Neural cell (in vitro differentiated cells): ENCODE results near the gene COL6A3. TPM values are rescaled to one million over a fixed set of nuclear protein-coding genes. Genes with fewer than 3 reads are reported as not detected.

Experiments used
- H2AFZ ChIP-seq: fragments of 200-600, 300-800 bp; sonication (generic), shearing (Covaris generic); 2 replicates; pipeline ENCODE4 v1.6.0; 2014; ENCODE audit warnings: low read depth, mild to moderate bottlenecking, antibody characterized with exemption, low read length, moderate library complexity
- H3F3A ChIP-seq: fragments of 200-600 bp; shearing (Covaris generic); 2 replicates; pipeline ENCODE4 v1.6.1; 2016; ENCODE audit warnings: mild to moderate bottlenecking, moderate library complexity, mixed read lengths, antibody characterized with exemption, low read length; ENCODE audit not compliant: insufficient read depth, poor library complexity, severe bottlenecking
- H3K27ac ChIP-seq: fragments of 200-600, 300-800 bp; sonication (generic), shearing (Covaris generic); 2 replicates; pipeline ENCODE4 v1.5.1; 2014; ENCODE audit warnings: mild to moderate bottlenecking, low read length, moderate library complexity
- H3K27me3 ChIP-seq: fragments of 300-800, 200-600 bp; sonication (generic), shearing (Covaris generic); 2 replicates; pipeline ENCODE4 v1.6.0; 2014; ENCODE audit warnings: mild to moderate bottlenecking, low read depth, low read length, moderate library complexity; ENCODE audit not compliant: insufficient read depth
- H3K36me3 ChIP-seq: fragments of 300-800, 200-600 bp; sonication (generic), shearing (Covaris generic); 2 replicates; pipeline ENCODE4 v1.5.1; 2014; ENCODE audit warnings: mild to moderate bottlenecking, antibody characterized with exemption, low read length, moderate library complexity; ENCODE audit not compliant: insufficient read depth
- H3K4me2 ChIP-seq: fragments of 300-800, 200-600 bp; sonication (generic), shearing (Covaris generic); 2 replicates; pipeline ENCODE4 v1.6.0; 2014; ENCODE audit warnings: mild to moderate bottlenecking, low read length
- H3K4me3 ChIP-seq: fragments of 300-800, 200-600 bp; sonication (generic), shearing (Covaris generic); 2 replicates; pipeline ENCODE4 v1.5.1; 2014; ENCODE audit warnings: mild to moderate bottlenecking, low read length, moderate library complexity
- H3K79me2 ChIP-seq: fragments of 200-600 bp; shearing (Covaris generic); replicated peaks from 2 replicates; pipeline ENCODE4 v1.6.0; 2014; ENCODE audit warnings: mild to moderate bottlenecking, low read length, moderate library complexity; ENCODE audit not compliant: insufficient read depth
- H3K9ac ChIP-seq: fragments of 300-800, 200-600 bp; sonication (generic), shearing (Covaris generic); 2 replicates; pipeline ENCODE4 v1.6.1; 2016; ENCODE audit warnings: mild to moderate bottlenecking, low read length, mixed read lengths
- H3K9me2 ChIP-seq: fragments of 200-600 bp; shearing (Covaris generic); 2 replicates; pipeline ENCODE4 v1.6.1; 2016; ENCODE audit warnings: mild to moderate bottlenecking, low read length, mixed read lengths; ENCODE audit not compliant: insufficient read depth
- H3K9me3 ChIP-seq: fragments of 200-600, 300-800 bp; sonication (generic), shearing (Covaris generic); 2 replicates; pipeline ENCODE4 v1.6.1; 2016; ENCODE audit warnings: mild to moderate bottlenecking, mixed run types, low read length, moderate library complexity, mixed read lengths
- H4K20me1 ChIP-seq: fragments of 200-600 bp; shearing (Covaris generic); 2 replicates; pipeline ENCODE4 v1.6.1; 2016; ENCODE audit warnings: mild to moderate bottlenecking, mixed run types; ENCODE audit not compliant: insufficient read depth
- EP300 ChIP-seq: fragments of 450-650 bp; conservative IDR thresholded peaks from 2 replicates; pipeline ENCODE4 v1.6.1; 2014; ENCODE audit warnings: antibody characterized with exemption, mild to moderate bottlenecking, moderate library complexity; ENCODE audit not compliant: poor library complexity, severe bottlenecking
- EZH2 ChIP-seq: fragments of 200-600, 300-800 bp; shearing (Covaris generic), sonication (generic); IDR thresholded peaks from 2 replicates; pipeline ENCODE4 v1.6.1; 2014; ENCODE audit warnings: antibody characterized with exemption, low read length, borderline replicate concordance, mild to moderate bottlenecking; ENCODE audit not compliant: insufficient read depth, poor library complexity, severe bottlenecking
- MXI1 ChIP-seq: fragments of 450-650 bp; conservative IDR thresholded peaks from 2 replicates; pipeline ENCODE4 v1.6.1; 2014; ENCODE audit warnings: antibody characterized with exemption, mild to moderate bottlenecking; ENCODE audit not compliant: poor library complexity, severe bottlenecking
- POLR2AphosphoS5 ChIP-seq: IDR thresholded peaks from 2 replicates; pipeline ENCODE4 v1.6.1; 2012
- RAD21 ChIP-seq: fragments of 450-650 bp; conservative IDR thresholded peaks from 2 replicates; pipeline ENCODE4 v1.6.1; 2014; ENCODE audit warnings: antibody characterized with exemption, mild to moderate bottlenecking, moderate library complexity
- SMC3 ChIP-seq: fragments of 450-650 bp; conservative IDR thresholded peaks from 2 replicates; pipeline ENCODE4 v1.6.1; 2014; ENCODE audit warnings: antibody characterized with exemption, mild to moderate bottlenecking, moderate library complexity; ENCODE audit not compliant: poor library complexity
- TAF1 ChIP-seq: IDR thresholded peaks from 2 replicates; pipeline ENCODE4 v1.6.1; 2012; ENCODE audit warnings: low read depth
- polyA plus RNA-seq: library from polyadenylated mRNA; depleted of rRNA; stranded (reverse); fragments of >200 nt; gene quantifications from 2 replicates; pipeline ENCODE4 v1.2.3, GENCODE V29; 2014
- TF ChIP-seq, protein P1 (sequence below): fragments of 450-650 bp; IDR thresholded peaks from 2 replicates; pipeline ENCODE4 v1.5.1; 2014; ENCODE audit warnings: antibody characterized with exemption, mild to moderate bottlenecking, moderate library complexity; ENCODE audit not compliant: poor library complexity, severe bottlenecking
- TF ChIP-seq, protein P2 (sequence below): IDR thresholded peaks from 2 replicates; pipeline ENCODE4 v1.6.1; 2012; ENCODE audit warnings: borderline replicate concordance

COL6A3 gene
- polyA plus RNA-seq, 1 donor from 2014 or later, result 0.05 TPM

DNA sequence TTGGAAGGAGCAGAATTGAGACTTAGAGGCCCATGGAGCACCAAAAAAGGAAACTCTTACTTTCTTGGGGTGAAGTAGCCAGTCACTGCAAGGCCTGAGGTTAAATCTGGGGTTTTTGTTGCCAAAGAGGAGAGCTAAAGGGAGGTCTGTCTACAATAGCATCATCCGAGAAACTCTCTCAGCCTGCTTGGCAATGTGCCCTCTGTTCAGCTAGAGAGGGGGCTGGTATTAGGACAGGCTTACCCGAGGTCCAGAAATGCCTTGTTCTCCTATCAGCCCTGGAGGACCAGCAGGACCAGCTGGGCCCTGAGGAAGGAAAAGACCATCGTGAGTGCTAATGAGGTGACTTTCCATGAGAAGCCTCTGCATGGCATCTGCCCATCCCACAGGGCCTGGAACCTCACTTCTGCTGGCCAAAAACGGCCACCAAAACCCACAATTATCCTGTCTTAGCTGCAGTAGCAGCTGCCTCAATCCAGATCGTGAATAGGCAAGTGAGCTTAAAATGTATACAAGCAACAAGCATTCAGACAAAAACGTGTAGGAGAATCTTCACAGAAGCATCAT is 61.6 kb downstream of the COL6A3 start:
- TF ChIP-seq POLR2AphosphoS5 (no peak), SMC3 (no peak), RAD21 (no peak), TAF1 (no peak), EP300 (no peak), EZH2 (no peak), MXI1 (no peak)
- TF ChIP-seq, protein P1, sequence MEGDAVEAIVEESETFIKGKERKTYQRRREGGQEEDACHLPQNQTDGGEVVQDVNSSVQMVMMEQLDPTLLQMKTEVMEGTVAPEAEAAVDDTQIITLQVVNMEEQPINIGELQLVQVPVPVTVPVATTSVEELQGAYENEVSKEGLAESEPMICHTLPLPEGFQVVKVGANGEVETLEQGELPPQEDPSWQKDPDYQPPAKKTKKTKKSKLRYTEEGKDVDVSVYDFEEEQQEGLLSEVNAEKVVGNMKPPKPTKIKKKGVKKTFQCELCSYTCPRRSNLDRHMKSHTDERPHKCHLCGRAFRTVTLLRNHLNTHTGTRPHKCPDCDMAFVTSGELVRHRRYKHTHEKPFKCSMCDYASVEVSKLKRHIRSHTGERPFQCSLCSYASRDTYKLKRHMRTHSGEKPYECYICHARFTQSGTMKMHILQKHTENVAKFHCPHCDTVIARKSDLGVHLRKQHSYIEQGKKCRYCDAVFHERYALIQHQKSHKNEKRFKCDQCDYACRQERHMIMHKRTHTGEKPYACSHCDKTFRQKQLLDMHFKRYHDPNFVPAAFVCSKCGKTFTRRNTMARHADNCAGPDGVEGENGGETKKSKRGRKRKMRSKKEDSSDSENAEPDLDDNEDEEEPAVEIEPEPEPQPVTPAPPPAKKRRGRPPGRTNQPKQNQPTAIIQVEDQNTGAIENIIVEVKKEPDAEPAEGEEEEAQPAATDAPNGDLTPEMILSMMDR, result no peak
- TF ChIP-seq, protein P2, sequence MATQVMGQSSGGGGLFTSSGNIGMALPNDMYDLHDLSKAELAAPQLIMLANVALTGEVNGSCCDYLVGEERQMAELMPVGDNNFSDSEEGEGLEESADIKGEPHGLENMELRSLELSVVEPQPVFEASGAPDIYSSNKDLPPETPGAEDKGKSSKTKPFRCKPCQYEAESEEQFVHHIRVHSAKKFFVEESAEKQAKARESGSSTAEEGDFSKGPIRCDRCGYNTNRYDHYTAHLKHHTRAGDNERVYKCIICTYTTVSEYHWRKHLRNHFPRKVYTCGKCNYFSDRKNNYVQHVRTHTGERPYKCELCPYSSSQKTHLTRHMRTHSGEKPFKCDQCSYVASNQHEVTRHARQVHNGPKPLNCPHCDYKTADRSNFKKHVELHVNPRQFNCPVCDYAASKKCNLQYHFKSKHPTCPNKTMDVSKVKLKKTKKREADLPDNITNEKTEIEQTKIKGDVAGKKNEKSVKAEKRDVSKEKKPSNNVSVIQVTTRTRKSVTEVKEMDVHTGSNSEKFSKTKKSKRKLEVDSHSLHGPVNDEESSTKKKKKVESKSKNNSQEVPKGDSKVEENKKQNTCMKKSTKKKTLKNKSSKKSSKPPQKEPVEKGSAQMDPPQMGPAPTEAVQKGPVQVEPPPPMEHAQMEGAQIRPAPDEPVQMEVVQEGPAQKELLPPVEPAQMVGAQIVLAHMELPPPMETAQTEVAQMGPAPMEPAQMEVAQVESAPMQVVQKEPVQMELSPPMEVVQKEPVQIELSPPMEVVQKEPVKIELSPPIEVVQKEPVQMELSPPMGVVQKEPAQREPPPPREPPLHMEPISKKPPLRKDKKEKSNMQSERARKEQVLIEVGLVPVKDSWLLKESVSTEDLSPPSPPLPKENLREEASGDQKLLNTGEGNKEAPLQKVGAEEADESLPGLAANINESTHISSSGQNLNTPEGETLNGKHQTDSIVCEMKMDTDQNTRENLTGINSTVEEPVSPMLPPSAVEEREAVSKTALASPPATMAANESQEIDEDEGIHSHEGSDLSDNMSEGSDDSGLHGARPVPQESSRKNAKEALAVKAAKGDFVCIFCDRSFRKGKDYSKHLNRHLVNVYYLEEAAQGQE, result no peak
- Histone ChIP-seq H3K27ac (no peak overlapping the region), H3K9me2 (no peaks in the 10 kb centered on the region), H2AFZ (no peak overlapping the region), H3K36me3 (no peaks in the 10 kb centered on the region), H3K4me2 (no peak overlapping the region), H3K9me3 (no peaks in the 10 kb centered on the region), H3K9ac (no peak overlapping the region), H3K79me2 (no peaks in the 10 kb centered on the region), H3F3A (no peaks in the 10 kb centered on the region), H4K20me1 (no peaks in the 10 kb centered on the region), H3K27me3 (no peaks in the 10 kb centered on the region), H3K4me3 (no peak overlapping the region)

DNA sequence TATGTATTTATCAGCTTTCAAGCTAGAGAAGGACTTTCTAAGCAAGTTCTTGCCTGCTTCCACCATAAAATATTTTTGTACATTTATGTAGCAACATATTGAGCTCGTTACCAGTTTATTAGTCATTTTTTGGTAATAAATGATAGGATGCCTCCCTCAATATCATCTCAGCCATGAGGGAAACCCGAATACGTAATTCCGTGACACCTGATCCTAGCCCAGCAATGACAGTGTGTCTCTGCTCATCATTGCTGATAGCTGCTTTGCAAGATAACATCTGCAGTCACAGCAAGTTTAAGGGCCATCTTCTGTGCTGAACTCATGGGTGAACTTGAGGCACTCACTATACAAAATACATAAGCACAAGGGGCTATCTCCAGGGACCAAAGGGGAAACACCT is 62.2 kb downstream of the COL6A3 start:
- TF ChIP-seq TAF1 (no peak), EP300 (no peak), EZH2 (no peak), SMC3 (no peak), RAD21 (no peak), POLR2AphosphoS5 (no peak), MXI1 (no peak)
- TF ChIP-seq, protein P2, result no peak
- TF ChIP-seq, protein P1, result no peak
- Histone ChIP-seq H3K9me2 (no peaks in the 10 kb centered on the region), H4K20me1 (no peaks in the 10 kb centered on the region), H3K9me3 (no peaks in the 10 kb centered on the region), H2AFZ (no peak overlapping the region), H3K9ac (no peak overlapping the region), H3K4me2 (no peak overlapping the region), H3K36me3 (no peaks in the 10 kb centered on the region), H3K27ac (no peak overlapping the region), H3K79me2 (no peaks in the 10 kb centered on the region), H3F3A (no peaks in the 10 kb centered on the region), H3K27me3 (no peaks in the 10 kb centered on the region), H3K4me3 (no peak overlapping the region)
